Keratinocyte (primary cell): ENCODE measurements around the gene MN1. TPM values are rescaled to one million over a fixed set of nuclear protein-coding genes. Genes with fewer than 3 reads are reported as not detected.

Experiments used
- DNase-seq: peaks from one replicate; pipeline ENCODE4 v3.0.0-alpha.2; 2011; ENCODE audit warnings: low read depth, missing footprints, low spot score
- FAIRE-seq: peaks from 2 replicates; lab custom pipeline; 2011; peaks lifted over from hg19 to GRCh38; lab: Jason Lieb, UNC
- H2AFZ ChIP-seq: 2 replicates; pipeline ENCODE4 v1.6.0; 2012; ENCODE audit warnings: low read length, control low read depth, inconsistent platforms; ENCODE audit not compliant: control insufficient read depth
- H3K27ac ChIP-seq: 2 replicates; pipeline ENCODE4 v1.5.1; 2011; ENCODE audit warnings: low read length; ENCODE audit not compliant: control insufficient read depth, insufficient read depth
- H3K27me3 ChIP-seq: 3 replicates; pipeline ENCODE4 v1.6.0; 2011; ENCODE audit warnings: low read length; ENCODE audit not compliant: control insufficient read depth, insufficient read depth; ENCODE audit errors: extremely low read depth
- H3K36me3 ChIP-seq, 2 experiments: 2 replicates in 1 of 2; 3 replicates in 1 of 2; pipeline ENCODE4 v1.5.1; 2011; ENCODE audit warnings: low read length in 2 of 2, mild to moderate bottlenecking in 1 of 2; ENCODE audit not compliant: control insufficient read depth in 2 of 2, insufficient read depth in 2 of 2; ENCODE audit errors: extremely low read depth in 1 of 2
- H3K4me1 ChIP-seq: 3 replicates; pipeline ENCODE4 v1.5.1; 2011; ENCODE audit warnings: low read length; ENCODE audit not compliant: control insufficient read depth, insufficient read depth; ENCODE audit errors: extremely low read depth
- H3K4me2 ChIP-seq: 3 replicates; pipeline ENCODE4 v1.6.0; 2011; ENCODE audit warnings: low read depth, low read length; ENCODE audit not compliant: control insufficient read depth, insufficient read depth; ENCODE audit errors: extremely low read depth
- H3K4me3 ChIP-seq, 3 experiments: fragments of 200-600 bp in 1 of 3; sonication (generic) in 1 of 3; 2 replicates in 2 of 3; 3 replicates in 1 of 3; pipeline ENCODE4 v1.5.1; 2011 to 2016; ENCODE audit warnings: low read length in 3 of 3, mild to moderate bottlenecking in 3 of 3, control low read depth in 2 of 3, inconsistent platforms in 1 of 3, low read depth in 1 of 3, mixed read lengths in 1 of 3, mixed run types in 1 of 3, moderate library complexity in 1 of 3; ENCODE audit not compliant: control insufficient read depth in 2 of 3, insufficient read depth in 2 of 3; ENCODE audit errors: extremely low read depth in 1 of 3
- H3K79me2 ChIP-seq: 2 replicates; pipeline ENCODE4 v1.6.0; 2012; ENCODE audit warnings: low read length; ENCODE audit not compliant: control insufficient read depth, insufficient read depth
- H3K9ac ChIP-seq: 3 replicates; pipeline ENCODE4 v1.6.0; 2011; ENCODE audit warnings: low read length; ENCODE audit not compliant: control insufficient read depth, insufficient read depth; ENCODE audit errors: extremely low read depth
- H3K9me1 ChIP-seq: 3 replicates; pipeline ENCODE4 v1.6.0; 2011; ENCODE audit warnings: low read length; ENCODE audit not compliant: control insufficient read depth, insufficient read depth; ENCODE audit errors: extremely low read depth
- H3K9me3 ChIP-seq: 2 replicates; pipeline ENCODE4 v1.5.1; 2012; ENCODE audit warnings: low read depth, low read length; ENCODE audit not compliant: control insufficient read depth
- H4K20me1 ChIP-seq: 3 replicates; pipeline ENCODE4 v1.6.0; 2011; ENCODE audit warnings: low read length; ENCODE audit not compliant: control insufficient read depth, insufficient read depth; ENCODE audit errors: extremely low read depth
- EZH2 ChIP-seq: IDR thresholded peaks from one replicate; pipeline ENCODE4 v1.6.1; 2012; ENCODE audit warnings: inconsistent platforms, mild to moderate bottlenecking, low read length, moderate library complexity
- dilution Hi-C: fragments of 300-500 bp; cut with MboI; formaldehyde crosslinking; loops from one replicate; pipeline ENCODE4 v1.7.0; 2020; ENCODE audit warnings: low sequenced_read_pairs; ENCODE audit not compliant: extremely low pct_ligation_motif_present
- polyA plus RNA-seq, 5 experiments: library from polyadenylated mRNA; depleted of rRNA in 3 of 5; stranded (reverse) in 3 of 5; stranded (forward) in 1 of 5; unstranded in 1 of 5; fragments of >200 nt; gene quantifications; 1 replicate in 1 of 5; 2 replicates in 3 of 5; 3 replicates in 1 of 5; pipeline versions ENCODE4 v1.2.1 to v1.2.3, GENCODE V29; 2011 to 2012; ENCODE audit warnings: missing spikeins in 2 of 5, low read depth in 1 of 5, low replicate concordance in 1 of 5
- TF ChIP-seq, protein P1 (sequence below), 3 experiments: IDR thresholded peaks in 1 of 3; conservative IDR thresholded peaks in 1 of 3; optimal IDR thresholded peaks in 1 of 3; 2 replicates in 2 of 3; 3 replicates in 1 of 3; pipeline versions ENCODE3 to v1.5.1; 2011; ENCODE audit warnings: low read length in 3 of 3, mild to moderate bottlenecking in 3 of 3, moderate library complexity in 2 of 3, control low read depth in 1 of 3, inconsistent platforms in 1 of 3; ENCODE audit not compliant: insufficient read depth in 2 of 3; ENCODE audit errors: extremely low read depth in 1 of 3

The MN1 gene
- polyA plus RNA-seq, 1 donor (not counting 4 experiments of a cell fraction or from before 2014, with no cell fraction given) = 2.2 TPM

DNA sequence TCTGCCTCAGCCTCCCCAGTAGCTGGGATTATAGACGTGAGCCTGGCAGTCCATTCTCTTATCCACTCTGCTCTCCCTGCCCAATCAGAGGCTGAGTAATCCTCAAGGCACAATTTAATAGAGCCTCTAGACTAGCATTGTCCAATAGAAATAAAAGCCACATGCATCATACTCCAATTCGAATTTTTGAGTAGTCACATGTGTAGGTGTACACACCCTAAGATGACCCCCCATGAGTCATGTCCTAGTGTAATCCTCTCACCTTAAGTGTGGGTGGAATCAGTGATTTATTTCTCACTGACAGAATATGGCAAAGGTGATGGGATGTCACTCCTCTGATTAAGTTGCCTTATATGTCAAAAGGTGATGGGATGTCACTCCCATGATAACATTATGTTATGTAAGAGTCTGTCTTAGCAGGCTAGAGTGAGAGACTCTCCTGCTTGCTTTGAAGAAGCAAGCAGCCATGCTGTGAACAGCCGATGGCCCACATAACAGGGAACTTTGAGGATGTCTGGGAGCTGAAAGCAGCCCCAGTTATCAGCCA is 61.3 kb downstream of the MN1 start:
- FAIRE-seq (no peak), DNase-seq (no peak)
- Histone ChIP-seq H2AFZ (no peak overlapping the region), H3K36me3 (no peaks in the 10 kb centered on the region), H3K4me1 (no peaks in the 10 kb centered on the region), H3K9me1 (no peaks in the 10 kb centered on the region), H3K4me2 (no peak overlapping the region), H4K20me1 (no peaks in the 10 kb centered on the region), H3K9me3 (no peaks in the 10 kb centered on the region), H3K79me2 (no peaks in the 10 kb centered on the region), H3K9ac (no peak overlapping the region), H3K27ac (no peak overlapping the region), H3K27me3 (no peaks in the 10 kb centered on the region), H3K4me3 (no peak overlapping the region)
- no peak for TF ChIP-seq EZH2
- TF ChIP-seq, protein P1, sequence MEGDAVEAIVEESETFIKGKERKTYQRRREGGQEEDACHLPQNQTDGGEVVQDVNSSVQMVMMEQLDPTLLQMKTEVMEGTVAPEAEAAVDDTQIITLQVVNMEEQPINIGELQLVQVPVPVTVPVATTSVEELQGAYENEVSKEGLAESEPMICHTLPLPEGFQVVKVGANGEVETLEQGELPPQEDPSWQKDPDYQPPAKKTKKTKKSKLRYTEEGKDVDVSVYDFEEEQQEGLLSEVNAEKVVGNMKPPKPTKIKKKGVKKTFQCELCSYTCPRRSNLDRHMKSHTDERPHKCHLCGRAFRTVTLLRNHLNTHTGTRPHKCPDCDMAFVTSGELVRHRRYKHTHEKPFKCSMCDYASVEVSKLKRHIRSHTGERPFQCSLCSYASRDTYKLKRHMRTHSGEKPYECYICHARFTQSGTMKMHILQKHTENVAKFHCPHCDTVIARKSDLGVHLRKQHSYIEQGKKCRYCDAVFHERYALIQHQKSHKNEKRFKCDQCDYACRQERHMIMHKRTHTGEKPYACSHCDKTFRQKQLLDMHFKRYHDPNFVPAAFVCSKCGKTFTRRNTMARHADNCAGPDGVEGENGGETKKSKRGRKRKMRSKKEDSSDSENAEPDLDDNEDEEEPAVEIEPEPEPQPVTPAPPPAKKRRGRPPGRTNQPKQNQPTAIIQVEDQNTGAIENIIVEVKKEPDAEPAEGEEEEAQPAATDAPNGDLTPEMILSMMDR (optimal IDR thresholded peaks at IDR 0.05 in 1 of 3, IDR thresholded peaks at IDR 0.05 in 1 of 3, conservative IDR thresholded peaks at IDR 0.05 in 1 of 3; ENCODE audit: extremely low read depth in 1 of 3, insufficient read depth in 2 of 3, low read length in 3 of 3) = no peak
- dilution Hi-C loops = no loop called here

DNA sequence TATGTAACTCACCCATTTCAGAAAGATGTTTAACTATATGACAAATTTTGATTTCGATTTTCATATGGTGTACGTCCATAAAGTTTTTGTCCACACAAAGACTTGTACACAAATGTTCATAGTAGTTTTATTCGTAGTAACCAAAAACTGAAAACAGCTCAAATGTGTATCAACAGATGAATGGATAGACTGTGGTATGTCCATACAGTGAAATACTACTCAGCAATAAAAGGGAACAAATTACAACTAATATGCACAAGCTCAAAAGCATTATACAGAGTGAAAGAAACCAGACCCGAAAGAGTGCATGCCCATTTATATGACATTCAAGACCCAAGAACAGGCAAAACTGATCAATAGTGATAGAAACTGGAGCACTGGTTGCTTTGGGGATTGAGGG is 64.0 kb downstream of the MN1 start:
- DNase-seq (no peak), FAIRE-seq (no peak)
- Histone ChIP-seq H3K79me2 (no peaks in the 10 kb centered on the region), H2AFZ (no peak overlapping the region), H3K9ac (no peak overlapping the region), H3K9me3 (no peaks in the 10 kb centered on the region), H3K4me3 (no peak overlapping the region), H3K4me1 (no peaks in the 10 kb centered on the region), H3K4me2 (no peak overlapping the region), H3K27me3 (peaks cover 4% of the 10 kb centered on the region), H3K9me1 (no peaks in the 10 kb centered on the region), H3K36me3 (no peaks in the 10 kb centered on the region), H3K27ac (no peak overlapping the region), H4K20me1 (no peaks in the 10 kb centered on the region)
- dilution Hi-C loops = no loop called here
- TF ChIP-seq, protein P1 (optimal IDR thresholded peaks at IDR 0.05 in 1 of 3, IDR thresholded peaks at IDR 0.05 in 1 of 3, conservative IDR thresholded peaks at IDR 0.05 in 1 of 3; ENCODE audit: extremely low read depth in 1 of 3, insufficient read depth in 2 of 3, low read length in 3 of 3) = no peak
- TF ChIP-seq EZH2 = no peak
